HCT116 (cell line): ENCODE measurements around the gene PPM1F. TPM values are rescaled to one million over a fixed set of nuclear protein-coding genes. Genes with fewer than 3 reads are reported as not detected.

Source experiments
- ATAC-seq: fragments of 200-7000 bp; cut with Tn5 transposase; 2 replicates; pipeline ENCODE4 v1.9.1; 2020; ENCODE audit warnings: mild to moderate bottlenecking, moderate library complexity
- BruUV-seq: library from RNA; stranded (reverse); fragments of 400-500 nt; replicated peaks from 2 replicates; lab custom pipeline; 2021; lab: Mats Ljungman, UMichigan
- CTCF ChIA-PET: fragments of 300-600 bp; sonication (Branson Sonifier 250); formaldehyde crosslinking; loops from one replicate; lab custom pipeline; 2021; ENCODE audit warnings: antibody characterized with exemption; lab: Charles Lee
- POLR2A ChIA-PET: fragments of 300-600, 350-600 bp; sonication (Branson Sonifier 250); formaldehyde crosslinking; loops from one replicate; lab custom pipeline; 2021; ENCODE audit warnings: antibody characterized with exemption; lab: Charles Lee
- RAD21 ChIA-PET, 2 experiments: fragments of 300-600 bp; sonication (Branson Sonifier 250); formaldehyde crosslinking; loops; one replicate each; lab custom pipeline; 2023; ENCODE audit warnings: low total read pairs in 2 of 2; ENCODE audit not compliant: uncharacterized antibody in 2 of 2, unreplicated experiment in 2 of 2, low non-redundant PET in 1 of 2; lab: Charles Lee
- DNase-seq: peaks from one replicate; pipeline ENCODE4 v3.0.0-alpha.2; 2010; ENCODE audit warnings: low read depth, low spot score
- H2AFZ ChIP-seq: fragments of 200-600 bp; shearing (Covaris generic), sonication (generic); 2 replicates; pipeline ENCODE4 v1.6.1; 2017; ENCODE audit warnings: low read depth, mixed run types, mixed read lengths, antibody characterized with exemption, low read length; ENCODE audit not compliant: poor library complexity, severe bottlenecking
- H3K27ac ChIP-seq: 2 replicates; pipeline ENCODE4 v1.5.1; 2012; ENCODE audit warnings: low read depth, low read length
- H3K27me3 ChIP-seq: fragments of 200-600 bp; sonication (generic); 2 replicates; pipeline ENCODE4 v1.6.1; 2016; ENCODE audit warnings: mixed run types, low read length, mixed read lengths; ENCODE audit not compliant: insufficient read depth
- H3K36me3 ChIP-seq, 2 experiments: fragments of 200-500 bp in 1 of 2; fragments of 200-600 bp in 1 of 2; sonication (Bioruptor generic) in 1 of 2; sonication (generic) in 1 of 2; 2 replicates each; pipeline versions ENCODE4 v1.5.1 to v1.6.1; 2014 to 2016; ENCODE audit warnings: low read length in 2 of 2, inconsistent platforms in 1 of 2, mixed read lengths in 1 of 2, mixed run types in 1 of 2; ENCODE audit not compliant: insufficient read depth in 2 of 2, control insufficient read depth in 1 of 2
- H3K4me1 ChIP-seq, 2 experiments: fragments of 200-600 bp in 1 of 2; sonication (generic) in 1 of 2; 2 replicates each; pipeline versions ENCODE4 v1.5.1 to v1.6.1; 2012 to 2017; ENCODE audit warnings: low read length in 2 of 2, inconsistent platforms in 1 of 2, mild to moderate bottlenecking in 1 of 2, mixed read lengths in 1 of 2, mixed run types in 1 of 2, moderate library complexity in 1 of 2; ENCODE audit not compliant: insufficient read depth in 2 of 2, control insufficient read depth in 1 of 2
- H3K4me2 ChIP-seq: fragments of 200-600 bp; sonication (generic); 2 replicates; pipeline ENCODE4 v1.6.1; 2017; ENCODE audit warnings: mixed run types, low read length, mixed read lengths
- H3K4me3 ChIP-seq, 2 experiments: fragments of 200-600 bp in 1 of 2; sonication (generic) in 1 of 2; replicated peaks in 1 of 2; 2 replicates each; pipeline ENCODE4 v1.5.1; 2011 to 2016; ENCODE audit warnings: low read length in 2 of 2, control low read depth in 1 of 2, low read depth in 1 of 2, mild to moderate bottlenecking in 1 of 2, mixed read lengths in 1 of 2, mixed run types in 1 of 2
- H3K79me2 ChIP-seq: fragments of 200-600 bp; sonication (generic); 2 replicates; pipeline ENCODE4 v1.6.1; 2017; ENCODE audit warnings: mild to moderate bottlenecking, mixed run types, low read length, moderate library complexity, mixed read lengths; ENCODE audit not compliant: insufficient read depth
- H3K9ac ChIP-seq: fragments of 200-600 bp; sonication (generic); 2 replicates; pipeline ENCODE4 v1.6.1; 2016; ENCODE audit warnings: low read length, mixed read lengths
- H3K9me2 ChIP-seq: fragments of 200-600 bp; sonication (generic), shearing (Covaris generic); 2 replicates; pipeline ENCODE4 v1.6.1; 2017; ENCODE audit warnings: mixed run types, mild to moderate bottlenecking, moderate library complexity; ENCODE audit not compliant: insufficient read depth
- H3K9me3 ChIP-seq, 2 experiments: fragments of 200-500 bp in 1 of 2; fragments of 200-600 bp in 1 of 2; sonication (Bioruptor generic) in 1 of 2; sonication (generic) in 1 of 2; 2 replicates each; pipeline ENCODE4 v1.6.1; 2014 to 2017; ENCODE audit warnings: low read length in 2 of 2, mixed read lengths in 2 of 2, inconsistent platforms in 1 of 2, low read depth in 1 of 2, mild to moderate bottlenecking in 1 of 2, mixed run types in 1 of 2, moderate library complexity in 1 of 2; ENCODE audit not compliant: control insufficient read depth in 1 of 2, insufficient read depth in 1 of 2
- H4K20me1 ChIP-seq: fragments of 200-600 bp; sonication (generic), shearing (Covaris generic); 2 replicates; pipeline ENCODE4 v1.6.1; 2017; ENCODE audit warnings: mixed run types, mild to moderate bottlenecking, moderate library complexity; ENCODE audit not compliant: insufficient read depth
- CBX3 ChIP-seq: IDR thresholded peaks from 2 replicates; pipeline ENCODE4 v1.6.1; 2012; ENCODE audit warnings: low read depth
- CEBPB ChIP-seq: IDR thresholded peaks from 2 replicates; pipeline ENCODE4 v1.6.1; 2012; ENCODE audit warnings: low read depth
- CTCF ChIP-seq, 3 experiments: fragments of 200-600 bp in 1 of 3; sonication (generic) in 1 of 3; IDR thresholded peaks in 2 of 3; conservative IDR thresholded peaks in 1 of 3; 2 replicates each; pipeline ENCODE4 v1.5.1; 2012 to 2017; ENCODE audit warnings: low read depth in 2 of 3, low read length in 2 of 3, antibody characterized with exemption in 1 of 3, borderline replicate concordance in 1 of 3, control low read depth in 1 of 3, mild to moderate bottlenecking in 1 of 3, mixed read lengths in 1 of 3, mixed run types in 1 of 3, moderate library complexity in 1 of 3; ENCODE audit not compliant: insufficient read depth in 1 of 3
- EZH2 ChIP-seq: fragments of 200-600 bp; sonication (generic); IDR thresholded peaks from 2 replicates; pipeline ENCODE4 v1.6.1; 2017; ENCODE audit warnings: antibody characterized with exemption, mixed run types
- FOSL1 ChIP-seq: IDR thresholded peaks from 2 replicates; pipeline ENCODE4 v1.6.1; 2012; ENCODE audit warnings: low read depth
- JUND ChIP-seq: IDR thresholded peaks from 2 replicates; pipeline ENCODE4 v1.6.1; 2012
- MAX ChIP-seq: IDR thresholded peaks from 2 replicates; pipeline ENCODE4 v1.6.1; 2012
- RAD21 ChIP-seq: IDR thresholded peaks from 2 replicates; pipeline ENCODE4 v1.6.1; 2012; ENCODE audit warnings: low read depth, mild to moderate bottlenecking
- TCF7L2 ChIP-seq: IDR thresholded peaks from 2 replicates; pipeline ENCODE4 v1.7.0; 2011; ENCODE audit warnings: borderline replicate concordance, inconsistent platforms; ENCODE audit not compliant: insufficient read depth, insufficient read length; ENCODE audit errors: extremely low read depth
- ZFX ChIP-seq: fragments of 450-650 bp; IDR thresholded peaks from 2 replicates; pipeline ENCODE4 v1.6.1; 2017
- intact Hi-C: fragments of 100-400 bp; cut with micrococcal nuclease; formaldehyde crosslinking; loops from 2 replicates; pipeline ENCODE4 v1.10.0; 2022
- total RNA-seq: library from RNA; stranded (reverse); gene quantifications from one replicate; pipeline ENCODE4 v1.2.1, GENCODE V29; 2021; ENCODE audit not compliant: unreplicated experiment

PPM1F gene
- total RNA-seq, 1 experiment from 2014 or later, result 27.3 TPM

- TF ChIP-seq CTCF (IDR thresholded peaks at IDR 0.05 in 2 of 3, conservative IDR thresholded peaks at IDR 0.05 in 1 of 3; ENCODE audit: borderline replicate concordance in 1 of 3, insufficient read depth in 1 of 3, low read depth in 2 of 3, low read length in 2 of 3) (no peak), FOSL1 (no peak), TCF7L2 (no peak), RAD21 (no peak), EZH2 (no peak), MAX (no peak), ZFX (no peak), CEBPB (no peak), CBX3 (no peak), JUND (no peak)
Observed at GRCh38 chr22:21962655-21962949, 10.0 kb upstream of the PPM1F start (continued).

GRCh38 chr22:21961886-21962654, 9.4 kb upstream of the PPM1F start:
- Histone ChIP-seq H3K9me3 (no peaks in the 10 kb centered on the region), H3K4me1 (peaks cover 0 to 9% of the 10 kb centered on the region in 2 experiments; a peak in 3 of 4 replicates), H3K36me3 (peaks cover 22 to 28% of the 10 kb centered on the region in 2 experiments; a peak in 3 of 4 replicates), H3K9ac (no peak overlapping the region), H3K4me3 (no peak overlapping the region), H4K20me1 (no peaks in the 10 kb centered on the region), H3K27me3 (no peaks in the 10 kb centered on the region), H3K27ac (no peak overlapping the region; the same call in 1 of the 2 replicates), H3K9me2 (no peaks in the 10 kb centered on the region), H2AFZ (no peak overlapping the region), H3K4me2 (0 out of 2 replicates have a peak overlapping the region, but pooled peaks have one; percentile 8), H3K79me2 (no peaks in the 10 kb centered on the region)
- intact Hi-C loops, result no loop called here
- ATAC-seq (peak; percentile 67), DNase-seq (no peak)
- TF ChIP-seq MAX (peak; percentile 53; the same call in 1 of the 2 replicates), TCF7L2 (no peak)
- ChIA-PET RAD21 (no interaction called here), CTCF (interaction anchor here (1.5 kb wide), 2 partner anchors 10 to 24 kb away, joined by 3 to 4 read pairs; no protein-coding TSS in a partner anchor), POLR2A (no interaction called here)
- no TSS peak for BruUV-seq
